NB4 (cell line): ENCODE results near the gene CDC14B.

Experiments used
- DNase-seq: peaks from one replicate; pipeline ENCODE4 v3.0.0; 2010; ENCODE audit warnings: low read depth
- H3K4me3 ChIP-seq: one replicate; pipeline ENCODE4 v1.5.1; 2011; ENCODE audit warnings: mild to moderate bottlenecking, low read depth, low read length, moderate library complexity
- MYC ChIP-seq: IDR thresholded peaks from 2 replicates; pipeline ENCODE4 v1.6.1; 2011; ENCODE audit warnings: low read depth, low read length
- POLR2A ChIP-seq: IDR thresholded peaks from 2 replicates; pipeline ENCODE4 v1.6.1; 2011; ENCODE audit warnings: mild to moderate bottlenecking; ENCODE audit not compliant: insufficient read length; ENCODE audit errors: extremely low read depth
- TF ChIP-seq, protein P1 (sequence below): IDR thresholded peaks from one replicate; pipeline ENCODE4 v1.5.1; 2012; ENCODE audit warnings: low read depth, low read length
- TF ChIP-seq, protein P2 (sequence below): IDR thresholded peaks from 2 replicates; pipeline ENCODE4 v1.6.1; 2011; ENCODE audit warnings: low read depth, low read length

The CDC14B gene

DNA sequence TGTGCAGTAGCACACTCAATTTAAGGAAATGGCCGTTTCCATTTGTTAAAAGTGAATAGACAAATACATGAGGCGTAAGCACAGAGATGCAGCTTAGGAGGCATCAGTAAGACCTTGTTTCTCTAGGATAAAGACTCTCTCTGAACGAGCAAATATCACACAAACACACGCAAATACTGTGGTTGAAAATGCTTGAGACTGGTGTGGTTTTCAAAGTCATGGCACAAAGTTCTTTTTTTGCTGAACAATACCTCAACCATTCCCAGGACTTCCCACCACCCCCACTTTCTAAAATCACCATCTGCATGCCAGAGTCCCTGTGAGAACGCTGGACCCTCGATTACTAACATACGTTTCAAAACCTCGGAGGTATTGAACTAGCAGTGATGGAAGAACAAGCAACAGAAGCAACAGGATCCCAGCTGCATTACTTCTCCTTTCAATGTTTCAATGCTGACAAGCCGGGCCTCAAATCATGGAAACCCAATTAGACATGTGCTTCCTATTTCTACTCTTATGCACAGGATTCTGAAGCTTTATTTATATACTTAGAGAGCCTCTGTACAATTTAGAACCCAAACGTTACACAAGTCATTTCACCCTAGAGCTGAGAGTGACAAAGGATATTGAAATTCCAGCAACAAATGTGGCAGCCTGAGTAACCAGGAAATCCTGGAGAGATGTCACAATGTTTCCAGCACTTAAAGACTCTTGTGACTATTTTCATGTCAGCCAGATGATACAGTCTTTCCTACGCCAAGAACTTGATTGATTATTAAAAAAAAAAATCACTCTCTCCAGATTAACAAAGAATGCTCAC, 63.9 kb downstream of the CDC14B start:
- no peak for TF ChIP-seq POLR2A
- no peak for TF ChIP-seq MYC
- TF ChIP-seq, protein P1, sequence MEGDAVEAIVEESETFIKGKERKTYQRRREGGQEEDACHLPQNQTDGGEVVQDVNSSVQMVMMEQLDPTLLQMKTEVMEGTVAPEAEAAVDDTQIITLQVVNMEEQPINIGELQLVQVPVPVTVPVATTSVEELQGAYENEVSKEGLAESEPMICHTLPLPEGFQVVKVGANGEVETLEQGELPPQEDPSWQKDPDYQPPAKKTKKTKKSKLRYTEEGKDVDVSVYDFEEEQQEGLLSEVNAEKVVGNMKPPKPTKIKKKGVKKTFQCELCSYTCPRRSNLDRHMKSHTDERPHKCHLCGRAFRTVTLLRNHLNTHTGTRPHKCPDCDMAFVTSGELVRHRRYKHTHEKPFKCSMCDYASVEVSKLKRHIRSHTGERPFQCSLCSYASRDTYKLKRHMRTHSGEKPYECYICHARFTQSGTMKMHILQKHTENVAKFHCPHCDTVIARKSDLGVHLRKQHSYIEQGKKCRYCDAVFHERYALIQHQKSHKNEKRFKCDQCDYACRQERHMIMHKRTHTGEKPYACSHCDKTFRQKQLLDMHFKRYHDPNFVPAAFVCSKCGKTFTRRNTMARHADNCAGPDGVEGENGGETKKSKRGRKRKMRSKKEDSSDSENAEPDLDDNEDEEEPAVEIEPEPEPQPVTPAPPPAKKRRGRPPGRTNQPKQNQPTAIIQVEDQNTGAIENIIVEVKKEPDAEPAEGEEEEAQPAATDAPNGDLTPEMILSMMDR = no peak
- TF ChIP-seq, protein P2, sequence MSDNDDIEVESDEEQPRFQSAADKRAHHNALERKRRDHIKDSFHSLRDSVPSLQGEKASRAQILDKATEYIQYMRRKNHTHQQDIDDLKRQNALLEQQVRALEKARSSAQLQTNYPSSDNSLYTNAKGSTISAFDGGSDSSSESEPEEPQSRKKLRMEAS = no peak
- no peak for DNase-seq
- no peak overlapping the region for H3K4me3 ChIP-seq

DNA sequence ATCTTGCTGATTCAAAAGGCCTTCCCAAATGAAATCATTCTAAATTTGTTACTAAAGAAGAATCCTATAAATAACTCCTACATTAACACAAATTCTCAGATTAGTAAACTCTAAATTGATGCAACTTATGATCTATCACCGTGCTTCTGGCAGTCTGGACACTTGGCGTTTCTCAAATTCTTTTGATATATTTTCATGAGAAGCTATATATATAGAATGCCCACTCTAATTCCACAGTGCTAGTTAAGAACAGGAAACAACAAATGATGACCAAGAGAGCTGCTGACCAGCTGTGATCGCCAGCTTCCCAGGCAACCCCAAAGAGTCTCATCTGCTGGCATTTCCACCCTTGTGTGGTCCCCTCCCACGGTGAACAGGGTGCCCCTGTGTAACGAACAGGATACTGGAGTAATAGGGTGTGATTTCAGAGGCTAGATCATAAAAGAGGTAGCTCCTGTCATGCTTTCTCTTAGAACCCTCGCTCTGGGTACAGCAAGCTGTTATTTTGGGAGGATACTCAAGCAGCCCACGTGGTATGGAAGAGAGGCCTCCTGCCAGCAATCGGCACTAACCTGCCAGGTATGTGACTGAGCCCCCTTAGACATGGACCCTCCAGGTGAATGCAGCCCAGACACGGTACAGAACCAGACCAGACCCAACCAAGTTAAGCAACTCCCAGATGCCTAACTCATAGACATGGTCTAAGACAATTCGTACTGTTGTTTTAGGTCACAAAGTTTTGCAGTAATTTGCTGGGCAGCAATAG, 64.7 kb downstream of the CDC14B start:
- no peak overlapping the region for H3K4me3 ChIP-seq
- DNase-seq = no peak

DNA sequence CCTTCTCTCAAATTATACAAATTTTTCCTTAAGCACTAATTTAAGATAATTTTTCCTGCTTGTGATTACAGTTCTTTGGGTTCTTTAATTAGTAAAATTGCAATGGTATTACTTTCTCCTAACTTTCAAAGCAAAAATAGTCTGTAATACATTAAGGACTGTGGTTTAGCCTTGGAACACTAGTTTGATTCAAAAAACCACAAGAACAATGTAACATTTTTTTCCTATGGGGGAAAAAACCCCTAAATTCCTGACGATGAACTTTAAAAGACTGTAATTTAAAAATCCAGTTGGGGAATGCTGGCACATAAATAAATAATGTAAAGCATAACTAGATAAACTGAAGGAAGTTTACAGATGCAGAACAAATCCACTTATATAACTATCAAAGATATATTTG, 65.3 kb downstream of the CDC14B start:
- TF ChIP-seq, protein P2 = no peak
- TF ChIP-seq MYC (no peak), POLR2A (no peak)
- TF ChIP-seq, protein P1 = no peak
- no peak overlapping the region for H3K4me3 ChIP-seq
- no peak for DNase-seq

More for the DNA sequence above, 64.7 kb downstream of the CDC14B start:
- TF ChIP-seq, protein P1 = no peak
- TF ChIP-seq, protein P2 = no peak
- TF ChIP-seq MYC (no peak), POLR2A (no peak)

DNA sequence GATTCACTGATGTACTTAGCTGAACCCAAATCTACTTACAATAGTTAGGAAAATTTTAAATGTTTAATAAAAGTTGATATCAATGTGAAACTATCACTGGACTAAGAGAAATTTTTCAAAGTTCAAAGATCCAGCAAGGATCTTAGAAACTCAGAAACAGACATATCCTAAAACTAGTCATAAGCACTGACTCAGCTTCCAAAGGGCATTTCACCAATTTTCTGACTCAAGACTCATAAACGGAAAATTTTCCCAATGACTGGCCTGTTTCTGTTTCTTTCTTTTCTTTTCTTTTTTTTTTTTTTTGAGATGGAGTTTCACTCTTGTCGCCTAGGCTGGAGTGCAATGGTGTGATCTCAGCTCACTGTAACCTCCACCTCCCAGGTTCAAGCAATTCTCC, 66.6 kb downstream of the CDC14B start:
- TF ChIP-seq POLR2A = no peak
- TF ChIP-seq MYC = no peak
- TF ChIP-seq, protein P1 = no peak
- TF ChIP-seq, protein P2 = no peak
- H3K4me3 ChIP-seq = no peak overlapping the region
- no peak for DNase-seq

DNA sequence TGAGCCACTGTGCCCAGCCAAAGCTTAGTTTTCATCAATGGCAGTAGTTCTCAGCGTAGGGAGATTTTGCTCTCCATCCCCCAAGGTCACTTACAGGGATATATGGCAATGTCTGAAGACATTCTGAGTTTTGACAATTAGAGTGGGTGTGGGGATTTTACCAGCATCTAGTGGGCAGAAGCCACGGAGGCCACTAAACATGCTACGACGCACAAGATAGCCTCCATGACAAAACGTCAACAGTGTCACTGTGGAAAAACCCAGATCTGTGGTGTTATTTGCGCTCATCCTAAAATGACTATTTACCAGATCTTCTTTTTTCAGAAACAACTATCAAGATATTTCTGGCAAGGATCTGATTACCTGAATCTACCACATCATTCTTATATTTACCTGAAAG, 68.2 kb downstream of the CDC14B start:
- no peak for DNase-seq

More for the DNA sequence above, 68.2 kb downstream of the CDC14B start:
- TF ChIP-seq MYC = no peak
- TF ChIP-seq, protein P2 = no peak
- no peak for TF ChIP-seq POLR2A
- TF ChIP-seq, protein P1 = no peak
- H3K4me3 ChIP-seq = no peak overlapping the region
